OCI-LY7 (cell line): ENCODE data around the gene CDKN2B-AS1. TPM values are rescaled to one million over a fixed set of nuclear protein-coding genes. Genes with fewer than 3 reads are reported as not detected.

Source experiments
- BruUV-seq: library from RNA; stranded (reverse); fragments of 400-500 nt; replicated peaks from 2 replicates; lab custom pipeline; 2021; lab: Mats Ljungman, UMichigan
- CTCF ChIA-PET: fragments of 300-600 bp; sonication (Branson Sonifier 250); formaldehyde crosslinking; loops from one replicate; lab custom pipeline; 2022; ENCODE audit warnings: antibody characterized with exemption; ENCODE audit not compliant: unreplicated experiment; lab: Charles Lee
- POLR2A ChIA-PET: fragments of 300-600 bp; sonication (Branson Sonifier 250); formaldehyde crosslinking; loops from one replicate; lab custom pipeline; 2022; ENCODE audit warnings: antibody characterized with exemption; lab: Charles Lee
- DNase-seq: peaks from one replicate; pipeline ENCODE4 v3.0.0-alpha.2; 2015; ENCODE audit warnings: low spot score
- H2AFZ ChIP-seq: fragments of 200-600 bp; sonication (generic), shearing (Covaris generic); 2 replicates; pipeline ENCODE4 v1.6.1; 2014; ENCODE audit warnings: mild to moderate bottlenecking, antibody characterized with exemption, low read length, moderate library complexity
- H3K27ac ChIP-seq: fragments of 200-600 bp; sonication (generic); 2 replicates; pipeline ENCODE4 v1.5.1; 2014; ENCODE audit warnings: mixed run types, low read depth, mild to moderate bottlenecking, moderate library complexity, low read length, inconsistent platforms; ENCODE audit not compliant: poor library complexity, severe bottlenecking
- H3K36me3 ChIP-seq: fragments of 200-600 bp; sonication (generic); 2 replicates; pipeline ENCODE4 v1.6.1; 2014; ENCODE audit warnings: mild to moderate bottlenecking, antibody characterized with exemption, low read length, moderate library complexity, mixed read lengths; ENCODE audit not compliant: insufficient read depth
- H3K4me1 ChIP-seq: fragments of 200-600 bp; sonication (generic); 2 replicates; pipeline ENCODE4 v1.5.1; 2014; ENCODE audit warnings: mild to moderate bottlenecking, low read length; ENCODE audit not compliant: insufficient read depth, poor library complexity, severe bottlenecking
- H3K4me2 ChIP-seq: fragments of 200-600 bp; sonication (generic); 2 replicates; pipeline ENCODE4 v1.6.1; 2014; ENCODE audit warnings: mild to moderate bottlenecking, low read length
- H3K4me3 ChIP-seq: fragments of 200-600 bp; sonication (generic); 2 replicates; pipeline ENCODE4 v1.5.1; 2014; ENCODE audit warnings: mild to moderate bottlenecking, low read depth, low read length; ENCODE audit not compliant: poor library complexity, severe bottlenecking
- H3K79me2 ChIP-seq: fragments of 200-600 bp; sonication (generic); 2 replicates; pipeline ENCODE4 v1.6.1; 2016; ENCODE audit warnings: low read depth, mild to moderate bottlenecking, low read length, moderate library complexity, mixed read lengths; ENCODE audit not compliant: insufficient read depth
- H3K9me2 ChIP-seq: fragments of 200-600 bp; sonication (generic); 2 replicates; pipeline ENCODE4 v1.6.1; 2016; ENCODE audit warnings: mild to moderate bottlenecking, low read length, mixed read lengths; ENCODE audit not compliant: insufficient read depth
- H3K9me3 ChIP-seq: fragments of 200-600 bp; sonication (generic); 2 replicates; pipeline ENCODE4 v1.6.1; 2014; ENCODE audit warnings: mild to moderate bottlenecking, mixed run types, low read length, mixed read lengths
- H4K20me1 ChIP-seq: fragments of 200-600 bp; sonication (generic); 2 replicates; pipeline ENCODE4 v1.6.1; 2014; ENCODE audit warnings: mild to moderate bottlenecking, antibody characterized with exemption, low read length, moderate library complexity, mixed read lengths; ENCODE audit not compliant: insufficient read depth
- EZH2phosphoT487 ChIP-seq: fragments of 200-600 bp; sonication (generic); IDR thresholded peaks from 2 replicates; pipeline ENCODE4 v1.6.1; 2018; ENCODE audit warnings: low read depth, borderline replicate concordance, mild to moderate bottlenecking, mixed run types, antibody characterized with exemption, low read length, moderate library complexity, mixed read lengths
- intact Hi-C: fragments of 100-400 bp; cut with micrococcal nuclease; formaldehyde crosslinking; loops from one replicate; pipeline ENCODE4 v1.10.0; 2022; ENCODE audit not compliant: unreplicated experiment
- total RNA-seq, 2 experiments: library from RNA; depleted of rRNA in 1 of 2; stranded (reverse); fragments of >200 nt in 1 of 2; shearing (Covaris generic) in 1 of 2; gene quantifications; 2 replicates each; pipeline ENCODE4 v1.2.3, GENCODE V29; 2014 to 2022
- TF ChIP-seq, protein P1 (sequence below): fragments of 200-600 bp; sonication (generic); conservative IDR thresholded peaks from 2 replicates; pipeline ENCODE4 v1.5.1; 2014; ENCODE audit warnings: mild to moderate bottlenecking, antibody characterized with exemption, low read length, moderate library complexity, mixed read lengths

CDKN2B-AS1 gene
- total RNA-seq, 2 experiments from 2014 or later, result 20.4 to 24.3 TPM

DNA sequence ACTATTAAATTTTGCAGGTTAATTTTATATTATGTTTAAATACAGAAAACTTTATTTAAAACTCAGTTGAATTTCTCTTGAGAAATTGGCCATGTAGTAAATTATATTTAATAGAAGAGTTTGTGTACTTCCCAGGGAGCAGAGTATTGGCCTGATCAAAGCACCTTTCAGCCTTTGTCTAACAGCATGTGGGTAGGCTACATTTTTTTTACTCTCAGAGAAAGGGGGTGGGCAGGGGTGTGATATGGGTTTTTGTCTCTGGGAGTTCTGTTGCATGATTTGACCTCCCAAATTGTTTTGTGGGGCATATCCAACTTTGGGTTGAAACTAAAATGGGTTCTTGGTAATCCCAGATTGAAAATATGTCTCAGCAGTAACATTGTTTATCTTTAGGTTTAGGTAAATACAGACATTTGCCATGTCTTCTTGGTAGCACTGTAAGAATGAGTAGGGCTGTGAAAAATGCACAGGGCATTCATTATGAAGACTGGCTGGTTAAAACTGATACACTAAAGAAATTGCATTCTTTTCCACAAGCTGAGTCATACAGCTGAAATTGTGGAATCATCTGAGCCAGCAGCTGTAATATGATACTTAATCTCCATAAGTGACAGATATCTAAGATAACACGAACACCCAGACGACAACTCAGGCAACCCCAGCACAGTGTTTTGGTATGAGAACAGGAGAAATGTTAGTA lies 89.9 kb downstream of the CDKN2B-AS1 start:
- Histone ChIP-seq H3K79me2 (no peaks in the 10 kb centered on the region), H3K4me1 (no peaks in the 10 kb centered on the region), H3K9me2 (no peaks in the 10 kb centered on the region), H4K20me1 (no peaks in the 10 kb centered on the region), H2AFZ (no peak overlapping the region), H3K9me3 (no peaks in the 10 kb centered on the region), H3K4me3 (no peak overlapping the region), H3K36me3 (no peaks in the 10 kb centered on the region), H3K4me2 (no peak overlapping the region), H3K27ac (no peak overlapping the region)
- no peak for TF ChIP-seq EZH2phosphoT487
- TF ChIP-seq, protein P1, sequence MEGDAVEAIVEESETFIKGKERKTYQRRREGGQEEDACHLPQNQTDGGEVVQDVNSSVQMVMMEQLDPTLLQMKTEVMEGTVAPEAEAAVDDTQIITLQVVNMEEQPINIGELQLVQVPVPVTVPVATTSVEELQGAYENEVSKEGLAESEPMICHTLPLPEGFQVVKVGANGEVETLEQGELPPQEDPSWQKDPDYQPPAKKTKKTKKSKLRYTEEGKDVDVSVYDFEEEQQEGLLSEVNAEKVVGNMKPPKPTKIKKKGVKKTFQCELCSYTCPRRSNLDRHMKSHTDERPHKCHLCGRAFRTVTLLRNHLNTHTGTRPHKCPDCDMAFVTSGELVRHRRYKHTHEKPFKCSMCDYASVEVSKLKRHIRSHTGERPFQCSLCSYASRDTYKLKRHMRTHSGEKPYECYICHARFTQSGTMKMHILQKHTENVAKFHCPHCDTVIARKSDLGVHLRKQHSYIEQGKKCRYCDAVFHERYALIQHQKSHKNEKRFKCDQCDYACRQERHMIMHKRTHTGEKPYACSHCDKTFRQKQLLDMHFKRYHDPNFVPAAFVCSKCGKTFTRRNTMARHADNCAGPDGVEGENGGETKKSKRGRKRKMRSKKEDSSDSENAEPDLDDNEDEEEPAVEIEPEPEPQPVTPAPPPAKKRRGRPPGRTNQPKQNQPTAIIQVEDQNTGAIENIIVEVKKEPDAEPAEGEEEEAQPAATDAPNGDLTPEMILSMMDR, result no peak
- DNase-seq, result no peak
- CTCF ChIA-PET, result no interaction called here
- intact Hi-C loops, result no loop called here
- POLR2A ChIA-PET, result no interaction called here
- no TSS peak for BruUV-seq

DNA sequence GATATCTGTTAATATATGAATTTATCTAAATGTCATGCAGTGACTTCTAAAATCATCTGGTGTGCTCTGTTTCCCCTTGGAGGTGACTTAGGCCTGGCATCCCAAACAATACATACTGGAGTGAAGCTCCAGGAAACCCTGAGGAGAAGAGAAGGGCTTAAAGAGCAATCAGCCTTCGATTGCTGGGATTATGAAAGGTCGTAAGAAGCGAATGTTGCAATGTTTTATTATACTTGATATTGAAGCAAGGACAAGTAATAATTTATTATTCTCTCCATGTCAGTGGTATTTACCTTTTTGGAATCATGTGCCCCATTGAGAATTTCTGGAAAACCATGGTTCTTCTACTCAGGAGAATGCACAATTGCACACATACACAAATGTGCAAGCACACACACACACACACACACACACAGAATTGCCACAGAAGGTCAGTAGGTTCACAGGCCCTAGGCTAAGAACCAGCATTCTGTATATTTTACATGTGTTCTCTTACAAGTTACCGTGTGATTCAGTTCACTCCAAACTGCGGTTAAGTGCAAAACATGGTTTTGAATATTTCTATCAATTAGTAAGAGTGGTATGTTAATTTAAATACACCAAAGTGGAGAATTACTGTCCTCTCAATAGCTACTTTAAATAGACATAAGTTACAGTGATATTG lies 93.6 kb downstream of the CDKN2B-AS1 start:
- ChIA-PET POLR2A (no interaction called here), CTCF (no interaction called here)
- H4K20me1 ChIP-seq, result no peaks in the 10 kb centered on the region
- no peak for TF ChIP-seq EZH2phosphoT487
- TF ChIP-seq, protein P1, result no peak
- H3K9me2 ChIP-seq, result no peaks in the 10 kb centered on the region
- no peak overlapping the region for H2AFZ ChIP-seq
- no peak overlapping the region for H3K4me2 ChIP-seq
- H3K27ac ChIP-seq, result no peak overlapping the region
- no TSS peak for BruUV-seq
- H3K79me2 ChIP-seq, result no peaks in the 10 kb centered on the region
- H3K4me1 ChIP-seq, result no peaks in the 10 kb centered on the region
- no peaks in the 10 kb centered on the region for H3K36me3 ChIP-seq
- no peaks in the 10 kb centered on the region for H3K9me3 ChIP-seq
- DNase-seq, result no peak
- no peak overlapping the region for H3K4me3 ChIP-seq
- intact Hi-C loops, result no loop called here

DNA sequence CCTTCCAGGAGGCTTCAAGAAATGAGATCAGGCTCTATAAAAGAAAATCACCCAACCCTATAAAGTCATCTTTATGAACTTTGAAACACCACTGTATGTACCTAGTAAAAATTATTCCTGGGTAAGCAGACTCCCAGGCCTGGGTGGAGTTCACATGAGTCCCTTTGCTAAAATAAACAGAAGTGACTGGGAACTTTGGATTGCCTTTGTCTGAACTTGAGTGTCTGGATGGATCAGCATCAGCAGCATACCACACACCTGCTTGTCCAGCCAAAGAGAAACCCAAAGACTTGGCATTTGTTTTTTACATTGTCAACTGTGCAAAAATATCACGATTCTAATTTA lies 94.1 kb downstream of the CDKN2B-AS1 start:
- H4K20me1 ChIP-seq, result no peaks in the 10 kb centered on the region
- H3K4me1 ChIP-seq, result no peaks in the 10 kb centered on the region
- H3K27ac ChIP-seq, result no peak overlapping the region
- no peaks in the 10 kb centered on the region for H3K36me3 ChIP-seq
- no peak overlapping the region for H3K4me3 ChIP-seq
- H3K9me3 ChIP-seq, result no peaks in the 10 kb centered on the region
- CTCF ChIA-PET, result no interaction called here
- H3K9me2 ChIP-seq, result no peaks in the 10 kb centered on the region
- H2AFZ ChIP-seq, result no peak overlapping the region
- intact Hi-C loops, result no loop called here
- H3K4me2 ChIP-seq, result no peak overlapping the region
- DNase-seq, result no peak
- POLR2A ChIA-PET, result no interaction called here
- no TSS peak for BruUV-seq
- TF ChIP-seq EZH2phosphoT487, result no peak
- TF ChIP-seq, protein P1, result no peak
- no peaks in the 10 kb centered on the region for H3K79me2 ChIP-seq
